PC-9 (cell line): ENCODE data around the gene NEURL2.

Experiments used
- EZH2 ChIP-seq: fragments of 200-600 bp; sonication (generic); IDR thresholded peaks from 2 replicates; pipeline ENCODE4 v1.8.0; 2017; ENCODE audit warnings: antibody characterized with exemption, low read depth
- TF ChIP-seq, protein P1 (sequence below): fragments of 200-600 bp; sonication (generic); conservative IDR thresholded peaks from 2 replicates; pipeline ENCODE4 v1.6.1; 2017; ENCODE audit warnings: mixed run types, antibody characterized with exemption, mild to moderate bottlenecking, moderate library complexity

DNA sequence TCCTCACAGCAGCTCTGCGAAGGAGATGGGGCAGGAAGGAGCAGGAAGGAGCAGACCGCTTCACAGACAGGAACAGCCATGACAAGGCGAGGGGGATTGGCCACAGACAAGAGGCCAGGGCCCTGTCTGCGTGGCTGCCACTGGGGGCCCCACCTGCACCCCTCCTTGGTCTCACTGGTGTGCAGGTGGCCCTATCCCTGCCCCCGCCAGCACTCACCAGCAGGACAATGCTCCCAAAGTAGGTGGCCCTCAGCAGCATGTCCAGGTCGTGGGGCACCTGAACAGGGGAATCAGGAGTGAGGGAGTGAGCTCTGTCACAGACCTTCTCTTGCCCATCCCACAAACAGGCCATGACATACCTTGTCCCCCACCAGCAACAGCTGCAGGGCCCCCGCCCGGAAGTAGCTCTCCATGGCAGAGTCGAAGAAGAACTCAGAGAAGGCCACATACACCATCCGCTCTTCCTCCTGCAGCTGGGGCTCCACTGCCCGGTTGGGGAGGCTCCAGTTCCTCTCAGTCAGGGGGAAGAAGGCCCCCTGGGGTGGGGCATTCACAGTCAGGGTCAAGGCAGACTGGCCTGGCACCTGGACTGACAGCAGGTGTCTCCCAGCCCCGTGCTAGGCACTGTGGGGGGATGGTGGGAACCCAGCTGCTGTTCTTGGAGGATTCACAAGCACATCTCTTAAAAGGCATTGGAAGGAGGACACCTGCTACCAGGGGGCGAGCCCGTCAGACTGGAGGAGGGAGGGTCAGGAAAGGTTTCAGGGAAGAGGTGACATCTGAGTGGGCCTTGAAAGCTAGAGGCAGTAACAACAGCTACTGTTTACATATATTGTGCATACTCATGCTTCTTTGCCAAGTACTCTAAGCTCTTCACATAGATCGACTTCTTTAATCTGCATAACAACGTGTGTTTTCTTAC is 13.8 kb upstream of the NEURL2 start:
- no peak for TF ChIP-seq EZH2
- TF ChIP-seq, protein P1, sequence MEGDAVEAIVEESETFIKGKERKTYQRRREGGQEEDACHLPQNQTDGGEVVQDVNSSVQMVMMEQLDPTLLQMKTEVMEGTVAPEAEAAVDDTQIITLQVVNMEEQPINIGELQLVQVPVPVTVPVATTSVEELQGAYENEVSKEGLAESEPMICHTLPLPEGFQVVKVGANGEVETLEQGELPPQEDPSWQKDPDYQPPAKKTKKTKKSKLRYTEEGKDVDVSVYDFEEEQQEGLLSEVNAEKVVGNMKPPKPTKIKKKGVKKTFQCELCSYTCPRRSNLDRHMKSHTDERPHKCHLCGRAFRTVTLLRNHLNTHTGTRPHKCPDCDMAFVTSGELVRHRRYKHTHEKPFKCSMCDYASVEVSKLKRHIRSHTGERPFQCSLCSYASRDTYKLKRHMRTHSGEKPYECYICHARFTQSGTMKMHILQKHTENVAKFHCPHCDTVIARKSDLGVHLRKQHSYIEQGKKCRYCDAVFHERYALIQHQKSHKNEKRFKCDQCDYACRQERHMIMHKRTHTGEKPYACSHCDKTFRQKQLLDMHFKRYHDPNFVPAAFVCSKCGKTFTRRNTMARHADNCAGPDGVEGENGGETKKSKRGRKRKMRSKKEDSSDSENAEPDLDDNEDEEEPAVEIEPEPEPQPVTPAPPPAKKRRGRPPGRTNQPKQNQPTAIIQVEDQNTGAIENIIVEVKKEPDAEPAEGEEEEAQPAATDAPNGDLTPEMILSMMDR = no peak
